Measurements from ENCODE around the gene NMD3. TPM values are rescaled to one million over a fixed set of nuclear protein-coding genes. Genes with fewer than 3 reads are reported as not detected.

The NMD3 gene
- total RNA-seq, 1 experiment from 2014 or later: 55.6 TPM

- TF ChIP-seq CTCF (conservative IDR thresholded peaks at IDR 0.05): no peak
These were observed 8.2 kb upstream of the NMD3 start for GRCh38 chr3:161212906-161213305.

More at GRCh38 chr3:161212906-161213305, 8.2 kb upstream of the NMD3 start:
- Histone ChIP-seq H3K14ac (ENCODE audit: insufficient read depth, low read length) (no peak overlapping the region), H3K23me2 (ENCODE audit: insufficient read length, low read depth, low read length, poor library complexity, severe bottlenecking) (no peaks in the 10 kb centered on the region), H4K8ac (replicated peaks; ENCODE audit: insufficient read length, low read depth, low read length) (no peak overlapping the region), H3K4me1 (ENCODE audit: insufficient read depth, low read length) (no peaks in the 10 kb centered on the region; the same call in 1 of the 2 replicates), H3K79me2 (ENCODE audit: insufficient read depth, low read length) (no peaks in the 10 kb centered on the region), H3K56ac (ENCODE audit: insufficient read length, low read depth, low read length) (no peak overlapping the region), H3K9ac (ENCODE audit: extremely low read depth, insufficient read length, low read length) (no peak overlapping the region), H3K18ac (ENCODE audit: insufficient read length, low read depth, low read length) (no peak overlapping the region), H2AK5ac (ENCODE audit: insufficient read length, low read length) (no peak overlapping the region), H3T11ph (ENCODE audit: low read length) (no peak overlapping the region), H4K5ac (ENCODE audit: insufficient read length, low read depth, low read length) (no peak overlapping the region), H2BK15ac (ENCODE audit: low read depth, low read length) (no peak overlapping the region), H3K4ac (ENCODE audit: low read depth, low read length) (no peak overlapping the region), H3K23ac (ENCODE audit: insufficient read length, low read depth, low read length) (no peak overlapping the region), H3K4me2 (ENCODE audit: insufficient read depth, insufficient read length, low read length) (no peak overlapping the region), H3K79me1 (ENCODE audit: insufficient read depth, low read depth, low read length, poor library complexity, severe bottlenecking) (no peaks in the 10 kb centered on the region), H2BK12ac (ENCODE audit: insufficient read length, low read depth, low read length) (no peak overlapping the region), H4K91ac (ENCODE audit: insufficient read length, low read depth, low read length) (no peak overlapping the region), H3K9me3 (ENCODE audit: control insufficient read depth, low read depth, low read length) (no peaks in the 10 kb centered on the region), H3K27me3 (ENCODE audit: insufficient read depth, low read length) (no peaks in the 10 kb centered on the region), H2BK20ac (ENCODE audit: low read depth, low read length, poor library complexity, severe bottlenecking) (no peak overlapping the region), H2AFZ (ENCODE audit: low read length) (no peak overlapping the region), H2BK120ac (ENCODE audit: low read depth, low read length, poor library complexity, severe bottlenecking) (no peak overlapping the region), H3K27ac (ENCODE audit: insufficient read length, low read depth, low read length) (no peak overlapping the region), H4K20me1 (ENCODE audit: control insufficient read depth, insufficient read depth, insufficient read length) (no peaks in the 10 kb centered on the region), H2BK5ac (ENCODE audit: insufficient read length, low read length) (no peak overlapping the region)
- Mint-ChIP-seq H3K4me1 (peaks cover 4 to 12% of the 10 kb centered on the region in 2 experiments; a peak in 1 of 4 replicates), H3K4me3 (no peak overlapping the region), H3K36me3 (ENCODE audit: insufficient read depth in 1 of 3, low read depth in 3 of 3) (no peaks in the 10 kb centered on the region), H3K27ac (no peak overlapping the region), H3K27me3 (ENCODE audit: low read depth) (no peaks in the 10 kb centered on the region; the same call in 1 of the 2 replicates), H3K9me3 (no peaks in the 10 kb centered on the region)
- DNase-seq: no peak
